A549 (cell line): ENCODE results near the gene PRKAR2B.

Source experiments
- BHLHE40 ChIP-seq: IDR thresholded peaks from 2 replicates; pipeline ENCODE4 v1.6.1; 2012; ENCODE audit warnings: low read depth, low read length, inconsistent platforms
- CHD2 ChIP-seq: fragments of 150-350 bp; IDR thresholded peaks from 2 replicates; pipeline ENCODE4 v1.6.1; 2014; ENCODE audit warnings: low read length; ENCODE audit not compliant: partially characterized antibody
- CTCF ChIP-seq: fragments of >200 bp; sonication (Bioruptor Twin); formaldehyde crosslinking; IDR thresholded peaks from 3 replicates; pipeline ENCODE4 v1.5.1; 2016
- EP300 ChIP-seq, 2 experiments: fragments of >200 bp; sonication (Bioruptor Twin); formaldehyde crosslinking; IDR thresholded peaks; 2 replicates in 1 of 2; 3 replicates in 1 of 2; pipeline ENCODE4 v1.6.1; 2016 to 2017
- POLR2A ChIP-seq: IDR thresholded peaks from 2 replicates; pipeline ENCODE4 v1.6.1; 2012; ENCODE audit warnings: mild to moderate bottlenecking, low read length
- TF ChIP-seq, protein P1 (sequence below): fragments of 200-600 bp; sonication (generic); IDR thresholded peaks from 2 replicates; pipeline ENCODE4 v1.6.1; 2016; ENCODE audit warnings: antibody characterized with exemption, mild to moderate bottlenecking, moderate library complexity

- no peak for TF ChIP-seq CTCF
- TF ChIP-seq BHLHE40 = no peak
- TF ChIP-seq, protein P1, sequence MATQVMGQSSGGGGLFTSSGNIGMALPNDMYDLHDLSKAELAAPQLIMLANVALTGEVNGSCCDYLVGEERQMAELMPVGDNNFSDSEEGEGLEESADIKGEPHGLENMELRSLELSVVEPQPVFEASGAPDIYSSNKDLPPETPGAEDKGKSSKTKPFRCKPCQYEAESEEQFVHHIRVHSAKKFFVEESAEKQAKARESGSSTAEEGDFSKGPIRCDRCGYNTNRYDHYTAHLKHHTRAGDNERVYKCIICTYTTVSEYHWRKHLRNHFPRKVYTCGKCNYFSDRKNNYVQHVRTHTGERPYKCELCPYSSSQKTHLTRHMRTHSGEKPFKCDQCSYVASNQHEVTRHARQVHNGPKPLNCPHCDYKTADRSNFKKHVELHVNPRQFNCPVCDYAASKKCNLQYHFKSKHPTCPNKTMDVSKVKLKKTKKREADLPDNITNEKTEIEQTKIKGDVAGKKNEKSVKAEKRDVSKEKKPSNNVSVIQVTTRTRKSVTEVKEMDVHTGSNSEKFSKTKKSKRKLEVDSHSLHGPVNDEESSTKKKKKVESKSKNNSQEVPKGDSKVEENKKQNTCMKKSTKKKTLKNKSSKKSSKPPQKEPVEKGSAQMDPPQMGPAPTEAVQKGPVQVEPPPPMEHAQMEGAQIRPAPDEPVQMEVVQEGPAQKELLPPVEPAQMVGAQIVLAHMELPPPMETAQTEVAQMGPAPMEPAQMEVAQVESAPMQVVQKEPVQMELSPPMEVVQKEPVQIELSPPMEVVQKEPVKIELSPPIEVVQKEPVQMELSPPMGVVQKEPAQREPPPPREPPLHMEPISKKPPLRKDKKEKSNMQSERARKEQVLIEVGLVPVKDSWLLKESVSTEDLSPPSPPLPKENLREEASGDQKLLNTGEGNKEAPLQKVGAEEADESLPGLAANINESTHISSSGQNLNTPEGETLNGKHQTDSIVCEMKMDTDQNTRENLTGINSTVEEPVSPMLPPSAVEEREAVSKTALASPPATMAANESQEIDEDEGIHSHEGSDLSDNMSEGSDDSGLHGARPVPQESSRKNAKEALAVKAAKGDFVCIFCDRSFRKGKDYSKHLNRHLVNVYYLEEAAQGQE = no peak
- no peak for TF ChIP-seq EP300 (IDR thresholded peaks at IDR 0.05)
- TF ChIP-seq CHD2 = no peak
- no peak for TF ChIP-seq POLR2A
These were observed 165.9 kb downstream of the PRKAR2B start for GRCh38 chr7:107210400-107210799.
